ENCODE results near the gene CLTCL1. TPM values are rescaled to one million over a fixed set of nuclear protein-coding genes. Genes with fewer than 3 reads are reported as not detected.

The CLTCL1 gene
- total RNA-seq, 1 experiment from 2014 or later, result 11.9 TPM

DNA sequence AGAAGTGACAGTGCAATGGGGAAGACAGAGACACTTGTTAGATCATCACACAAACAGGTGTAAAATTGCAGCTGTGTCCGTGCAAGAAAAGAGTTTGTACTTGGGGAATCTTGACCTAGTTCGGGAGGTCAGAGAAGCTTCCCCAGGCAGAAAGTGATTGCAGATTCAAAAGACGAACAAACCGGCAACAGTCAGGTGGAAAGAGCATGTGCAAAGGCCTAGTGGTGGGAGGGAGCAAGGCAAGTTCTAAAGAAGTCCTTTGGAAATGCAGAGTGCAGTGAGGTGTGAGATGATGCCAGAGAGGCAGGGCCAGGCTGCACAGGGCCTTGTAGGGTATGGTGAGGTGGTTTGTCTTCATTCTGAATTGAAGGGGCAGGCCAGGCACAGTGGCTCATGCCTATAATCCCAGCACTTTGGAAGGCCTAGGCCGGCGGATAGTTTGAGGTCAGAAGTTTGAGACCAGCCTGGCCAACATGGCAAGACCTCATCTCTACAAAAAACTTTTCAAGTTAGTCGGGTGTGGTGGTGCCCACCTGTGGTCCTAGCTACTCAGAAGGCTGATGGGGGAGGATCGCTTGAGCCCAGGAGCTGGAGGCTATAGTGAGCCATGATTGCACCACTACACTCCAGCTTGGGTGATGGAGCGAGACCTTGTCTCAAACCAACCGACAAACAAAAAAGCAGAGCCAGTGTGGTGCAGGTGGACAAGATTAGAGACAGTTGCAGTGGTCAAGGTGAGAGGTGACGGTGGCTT lies 145.1 kb downstream of the CLTCL1 start:
- TF ChIP-seq POLR2AphosphoS5 (IDR thresholded peaks at IDR 0.05; ENCODE audit: low read depth, low read length), result no peak
- TF ChIP-seq, protein P1, sequence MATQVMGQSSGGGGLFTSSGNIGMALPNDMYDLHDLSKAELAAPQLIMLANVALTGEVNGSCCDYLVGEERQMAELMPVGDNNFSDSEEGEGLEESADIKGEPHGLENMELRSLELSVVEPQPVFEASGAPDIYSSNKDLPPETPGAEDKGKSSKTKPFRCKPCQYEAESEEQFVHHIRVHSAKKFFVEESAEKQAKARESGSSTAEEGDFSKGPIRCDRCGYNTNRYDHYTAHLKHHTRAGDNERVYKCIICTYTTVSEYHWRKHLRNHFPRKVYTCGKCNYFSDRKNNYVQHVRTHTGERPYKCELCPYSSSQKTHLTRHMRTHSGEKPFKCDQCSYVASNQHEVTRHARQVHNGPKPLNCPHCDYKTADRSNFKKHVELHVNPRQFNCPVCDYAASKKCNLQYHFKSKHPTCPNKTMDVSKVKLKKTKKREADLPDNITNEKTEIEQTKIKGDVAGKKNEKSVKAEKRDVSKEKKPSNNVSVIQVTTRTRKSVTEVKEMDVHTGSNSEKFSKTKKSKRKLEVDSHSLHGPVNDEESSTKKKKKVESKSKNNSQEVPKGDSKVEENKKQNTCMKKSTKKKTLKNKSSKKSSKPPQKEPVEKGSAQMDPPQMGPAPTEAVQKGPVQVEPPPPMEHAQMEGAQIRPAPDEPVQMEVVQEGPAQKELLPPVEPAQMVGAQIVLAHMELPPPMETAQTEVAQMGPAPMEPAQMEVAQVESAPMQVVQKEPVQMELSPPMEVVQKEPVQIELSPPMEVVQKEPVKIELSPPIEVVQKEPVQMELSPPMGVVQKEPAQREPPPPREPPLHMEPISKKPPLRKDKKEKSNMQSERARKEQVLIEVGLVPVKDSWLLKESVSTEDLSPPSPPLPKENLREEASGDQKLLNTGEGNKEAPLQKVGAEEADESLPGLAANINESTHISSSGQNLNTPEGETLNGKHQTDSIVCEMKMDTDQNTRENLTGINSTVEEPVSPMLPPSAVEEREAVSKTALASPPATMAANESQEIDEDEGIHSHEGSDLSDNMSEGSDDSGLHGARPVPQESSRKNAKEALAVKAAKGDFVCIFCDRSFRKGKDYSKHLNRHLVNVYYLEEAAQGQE (IDR thresholded peaks at IDR 0.05; ENCODE audit: insufficient read depth in 1 of 2, low read depth in 2 of 2, low read length in 1 of 2), result no peak
- intact Hi-C loops (cut with micrococcal nuclease; ENCODE audit: unreplicated experiment), result no loop called here
- H3K9me3 ChIP-seq (ENCODE audit: control insufficient read depth, insufficient read depth, low read depth, low read length), result no peaks in the 10 kb centered on the region
- no peak overlapping the region for H3K4me3 ChIP-seq (ENCODE audit: low read depth in 2 of 2, low read length in 2 of 2)
- POLR2A ChIA-PET, result interaction anchor here (0.5 kb wide), 1 partner anchor 70 kb away, joined by 3 read pairs; no protein-coding TSS in a partner anchor
- in situ Hi-C loops (cut with HindIII; ENCODE audit: low pct_unique_long_range_greater_than_20kb, low sequenced_read_pairs), result no loop called here
- BruUV-seq (replicated peaks), result no TSS peak
- no peaks in the 10 kb centered on the region for H3K4me1 ChIP-seq (ENCODE audit: control insufficient read depth, insufficient read depth, low read length)
- H3K27me3 ChIP-seq (ENCODE audit: control insufficient read depth, insufficient read depth, low read length), result no peaks in the 10 kb centered on the region; the same call in 1 of the 2 replicates
- DNase-seq (ENCODE audit: low read depth, low spot score) (no peak), ATAC-seq (no peak)
- H3K27ac ChIP-seq (ENCODE audit: low read length), result no peak overlapping the region
- H3K36me3 ChIP-seq (ENCODE audit: control insufficient read depth, insufficient read depth, low read length), result peaks cover 4% of the 10 kb centered on the region; the same call in 1 of the 2 replicates
- CTCF ChIA-PET, result no interaction called here

DNA sequence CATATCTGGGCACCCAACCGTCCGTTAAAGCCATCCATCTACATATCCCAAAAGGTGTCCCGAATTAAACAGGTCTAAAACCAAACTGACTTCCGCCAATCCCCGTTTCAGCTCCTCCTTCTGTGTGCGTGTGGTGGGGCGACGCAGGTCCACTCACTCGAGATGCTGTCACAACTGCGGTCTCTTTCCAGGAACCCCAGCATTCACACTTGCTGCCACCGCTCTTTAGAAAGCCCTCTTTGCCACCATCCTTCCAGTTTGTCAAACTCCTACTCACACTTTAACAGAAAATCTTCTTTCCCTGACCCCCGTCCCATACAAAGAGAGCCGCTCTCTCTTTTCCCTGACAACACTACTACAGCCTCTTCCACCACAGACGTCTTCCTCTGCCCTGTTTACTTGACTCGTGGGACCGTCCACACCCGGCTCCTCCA lies 147.5 kb downstream of the CLTCL1 start:
- POLR2A ChIA-PET, result no interaction called here

DNA sequence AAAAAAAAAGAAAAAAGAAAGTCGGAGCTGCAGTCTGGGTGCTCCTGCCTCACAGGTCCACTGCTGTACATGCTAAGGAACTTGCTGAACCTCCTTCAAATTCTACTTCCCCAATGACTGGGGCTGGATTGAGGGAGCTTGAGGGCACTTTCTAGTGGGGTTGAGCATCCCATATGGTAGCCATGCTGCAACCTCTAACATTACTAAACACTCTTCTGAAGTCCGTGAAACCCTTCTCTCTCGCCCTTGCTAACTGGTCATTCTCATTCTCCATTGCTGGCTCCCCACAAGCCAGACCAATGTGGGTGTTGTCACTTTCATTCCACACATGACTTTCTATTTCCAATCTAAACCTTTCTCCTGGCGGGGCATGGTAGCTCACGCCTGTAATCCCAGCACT lies 148.3 kb downstream of the CLTCL1 start:
- in situ Hi-C loops (cut with HindIII; ENCODE audit: low pct_unique_long_range_greater_than_20kb, low sequenced_read_pairs) (no loop called here), intact Hi-C loops (cut with micrococcal nuclease; ENCODE audit: unreplicated experiment) (no loop called here)
- CTCF ChIA-PET, result no interaction called here
- DNase-seq (ENCODE audit: low read depth, low spot score), result no peak
- H3K4me1 ChIP-seq (ENCODE audit: control insufficient read depth, insufficient read depth, low read length), result no peaks in the 10 kb centered on the region
- H3K27me3 ChIP-seq (ENCODE audit: control insufficient read depth, insufficient read depth, low read length), result no peaks in the 10 kb centered on the region
- POLR2A ChIA-PET, result no interaction called here
- ATAC-seq, result no peak
- H3K9me3 ChIP-seq (ENCODE audit: control insufficient read depth, insufficient read depth, low read depth, low read length), result no peaks in the 10 kb centered on the region
- H3K36me3 ChIP-seq (ENCODE audit: control insufficient read depth, insufficient read depth, low read length), result peaks cover 6% of the 10 kb centered on the region
- TF ChIP-seq, protein P1 (IDR thresholded peaks at IDR 0.05; ENCODE audit: insufficient read depth in 1 of 2, low read depth in 2 of 2, low read length in 1 of 2), result no peak
- no peak for TF ChIP-seq SIN3A (IDR thresholded peaks at IDR 0.05; ENCODE audit: borderline replicate concordance, insufficient read depth, low read depth, low read length)
- TF ChIP-seq POLR2AphosphoS5 (IDR thresholded peaks at IDR 0.05; ENCODE audit: low read depth, low read length), result no peak
- no peak for TF ChIP-seq TCF7L2 (IDR thresholded peaks at IDR 0.05; ENCODE audit: low read depth, low read length)
- TF ChIP-seq, protein P2, sequence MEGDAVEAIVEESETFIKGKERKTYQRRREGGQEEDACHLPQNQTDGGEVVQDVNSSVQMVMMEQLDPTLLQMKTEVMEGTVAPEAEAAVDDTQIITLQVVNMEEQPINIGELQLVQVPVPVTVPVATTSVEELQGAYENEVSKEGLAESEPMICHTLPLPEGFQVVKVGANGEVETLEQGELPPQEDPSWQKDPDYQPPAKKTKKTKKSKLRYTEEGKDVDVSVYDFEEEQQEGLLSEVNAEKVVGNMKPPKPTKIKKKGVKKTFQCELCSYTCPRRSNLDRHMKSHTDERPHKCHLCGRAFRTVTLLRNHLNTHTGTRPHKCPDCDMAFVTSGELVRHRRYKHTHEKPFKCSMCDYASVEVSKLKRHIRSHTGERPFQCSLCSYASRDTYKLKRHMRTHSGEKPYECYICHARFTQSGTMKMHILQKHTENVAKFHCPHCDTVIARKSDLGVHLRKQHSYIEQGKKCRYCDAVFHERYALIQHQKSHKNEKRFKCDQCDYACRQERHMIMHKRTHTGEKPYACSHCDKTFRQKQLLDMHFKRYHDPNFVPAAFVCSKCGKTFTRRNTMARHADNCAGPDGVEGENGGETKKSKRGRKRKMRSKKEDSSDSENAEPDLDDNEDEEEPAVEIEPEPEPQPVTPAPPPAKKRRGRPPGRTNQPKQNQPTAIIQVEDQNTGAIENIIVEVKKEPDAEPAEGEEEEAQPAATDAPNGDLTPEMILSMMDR (IDR thresholded peaks at IDR 0.05), result no peak
- BruUV-seq (replicated peaks), result no TSS peak
- no peak overlapping the region for H3K27ac ChIP-seq (ENCODE audit: low read length)
- peak overlapping the region; percentile 97 to 98 for H3K4me3 ChIP-seq (ENCODE audit: low read depth in 2 of 2, low read length in 2 of 2)

More for the DNA sequence above, 147.5 kb downstream of the CLTCL1 start:
- BruUV-seq (replicated peaks), result TSS peak; percentile 85
- peak overlapping the region; percentile 85 for H3K27ac ChIP-seq (ENCODE audit: low read length)
- TF ChIP-seq POLR2AphosphoS5 (IDR thresholded peaks at IDR 0.05; ENCODE audit: low read depth, low read length) (no peak), TCF7L2 (IDR thresholded peaks at IDR 0.05; ENCODE audit: low read depth, low read length) (no peak)
- TF ChIP-seq, protein P2 (IDR thresholded peaks at IDR 0.05), result no peak
- CTCF ChIA-PET, result interaction anchor here (0.9 kb wide), 1 partner anchor 188 kb away, joined by 3 read pairs; no protein-coding TSS in a partner anchor
- H3K27me3 ChIP-seq (ENCODE audit: control insufficient read depth, insufficient read depth, low read length), result no peaks in the 10 kb centered on the region; the same call in 1 of the 2 replicates
- H3K9me3 ChIP-seq (ENCODE audit: control insufficient read depth, insufficient read depth, low read depth, low read length), result no peaks in the 10 kb centered on the region
- in situ Hi-C loops (cut with HindIII; ENCODE audit: low pct_unique_long_range_greater_than_20kb, low sequenced_read_pairs), result no loop called here
- ATAC-seq, result peak; percentile 17; the same call in 1 of the 2 replicates
- peaks cover 6% of the 10 kb centered on the region for H3K36me3 ChIP-seq (ENCODE audit: control insufficient read depth, insufficient read depth, low read length)
- DNase-seq (ENCODE audit: low read depth, low spot score), result no peak
- intact Hi-C loops (cut with micrococcal nuclease; ENCODE audit: unreplicated experiment), result no loop called here
- H3K4me3 ChIP-seq (ENCODE audit: low read depth in 2 of 2, low read length in 2 of 2), result peak overlapping the region; percentile 97 to 98
- no peaks in the 10 kb centered on the region for H3K4me1 ChIP-seq (ENCODE audit: control insufficient read depth, insufficient read depth, low read length)
